Transverse colon (tissue), 4 donors: ENCODE results near the gene SPACA4. TPM values are rescaled to one million over a fixed set of nuclear protein-coding genes. Genes with fewer than 3 reads are reported as not detected.

Experiments
- DNase-seq: peaks from one replicate; pipeline ENCODE4 v3.0.0-alpha.2; 2019
- H3K27ac ChIP-seq, 4 donors: fragments of 200-600 bp; sonication (generic); 2 replicates each; pipeline ENCODE4 v1.5.1; 2016 to 2018; ENCODE audit warnings: inconsistent platforms in 4 of 4
- H3K27me3 ChIP-seq: fragments of 200-600 bp; sonication (generic); 2 replicates; pipeline ENCODE4 v1.5.1; 2017; ENCODE audit warnings: inconsistent platforms
- H3K36me3 ChIP-seq, 4 donors: fragments of 200-600 bp; sonication (generic); 2 replicates each; pipeline ENCODE4 v1.5.1; 2017 to 2019; ENCODE audit warnings: inconsistent platforms in 4 of 4
- H3K4me1 ChIP-seq, 4 donors: fragments of 200-600 bp; sonication (generic); 2 replicates each; pipeline ENCODE4 v1.5.1; 2017 to 2020; ENCODE audit warnings: inconsistent platforms in 4 of 4
- H3K4me3 ChIP-seq, 4 donors: fragments of 200-600 bp; sonication (generic); 1 replicate in 1 of 4; 2 replicates in 3 of 4; pipeline versions ENCODE4 v1.5.1 to v1.6.1; 2017 to 2019; ENCODE audit warnings: inconsistent platforms in 4 of 4
- H3K9me3 ChIP-seq, 2 donors: fragments of 200-600 bp; sonication (generic); 2 replicates each; pipeline ENCODE4 v1.5.1; 2017 to 2019; ENCODE audit warnings: inconsistent platforms in 2 of 2
- CTCF ChIP-seq, 5 experiments: fragments of 200-600 bp in 3 of 5; fragments of 450-650 bp in 2 of 5; sonication (generic) in 3 of 5; IDR thresholded peaks; 1 replicate in 2 of 5; 2 replicates in 3 of 5; pipeline ENCODE4 v1.5.1; 2016 to 2017; ENCODE audit warnings: antibody characterized with exemption in 5 of 5, inconsistent platforms in 3 of 5, mild to moderate bottlenecking in 2 of 5, moderate library complexity in 1 of 5
- EP300 ChIP-seq: sonication (generic); formaldehyde crosslinking; IDR thresholded peaks from one replicate; pipeline ENCODE4 v1.6.1; 2017; ENCODE audit warnings: antibody characterized with exemption, low read depth
- POLR2A ChIP-seq: fragments of 450-650 bp; IDR thresholded peaks from one replicate; pipeline ENCODE4 v1.6.1; 2016; ENCODE audit warnings: antibody characterized with exemption, mild to moderate bottlenecking, moderate library complexity
- POLR2AphosphoS5 ChIP-seq, 3 donors: sonication (generic); formaldehyde crosslinking; IDR thresholded peaks; one replicate each; pipeline ENCODE4 v1.6.1; 2016; ENCODE audit warnings: antibody characterized with exemption in 3 of 3
- WGBS, 2 donors: methylation state at CpG; one replicate each; pipeline ENCODE4 v1.1.5; 2018; ENCODE audit warnings: low coverage in 1 of 2; 5-methylcytosine and 5-hydroxymethylcytosine counted together
- in situ Hi-C, 4 donors: fragments of 200-750 bp; cut with MboI; loops; one replicate each; pipeline versions ENCODE4 v1.15.0 to v1.15.1; 2017; ENCODE audit warnings: low sequenced_read_pairs in 3 of 4, low pct_ligation_motif_present in 1 of 4, low pct_unique_long_range_greater_than_20kb in 1 of 4
- intact Hi-C: fragments of 100-400 bp; cut with DNase I; formaldehyde crosslinking; loops from one replicate; pipeline ENCODE4 v1.15.1; 2023; ENCODE audit warnings: low total_unique reads
- total RNA-seq, 4 donors: library from RNA; depleted of rRNA; stranded (reverse); fragments of >200 nt; gene quantifications; one replicate each; pipeline ENCODE4 v1.1.0, GENCODE V29; 2016

Gene SPACA4
- total RNA-seq, 4 donors from 2014 or later, result not detected

- no peaks in the 10 kb centered on the region for H3K27me3 ChIP-seq
- TF ChIP-seq EP300, result no peak
- no peak for TF ChIP-seq POLR2AphosphoS5 (IDR thresholded peaks at IDR 0.05)
- TF ChIP-seq POLR2A, result no peak
- no peak for TF ChIP-seq CTCF (IDR thresholded peaks at IDR 0.05)
- 80 to 81% methylated on average over 1 to 6 of the region's 6 CpGs for WGBS, 2 donors
- no peaks in the 10 kb centered on the region for H3K36me3 ChIP-seq
- no peak overlapping the region for H3K27ac ChIP-seq
- intact Hi-C loops, result no loop called here
- no peak overlapping the region for H3K4me3 ChIP-seq
- no peak for DNase-seq
- H3K4me1 ChIP-seq, result peaks cover 0 to 25% (median 7%) of the 10 kb centered on the region in 4 donors
- in situ Hi-C loops, result no loop called here
- H3K9me3 ChIP-seq, result no peaks in the 10 kb centered on the region
Observed at GRCh38 chr19:48560095-48560530, 46.4 kb upstream of the SPACA4 start.

- WGBS, 2 donors, result 87 to 95% methylated on average over 4 to 11 of the region's 11 CpGs
- Histone ChIP-seq H3K27ac (no peak overlapping the region), H3K4me3 (no peak overlapping the region), H3K9me3 (no peaks in the 10 kb centered on the region), H3K27me3 (no peaks in the 10 kb centered on the region), H3K36me3 (no peaks in the 10 kb centered on the region), H3K4me1 (peaks cover 0 to 21% (median 7%) of the 10 kb centered on the region in 4 donors)
- intact Hi-C loops, result no loop called here
- in situ Hi-C loops, result no loop called here
- DNase-seq, result no peak
- TF ChIP-seq CTCF (IDR thresholded peaks at IDR 0.05) (no peak), POLR2AphosphoS5 (IDR thresholded peaks at IDR 0.05) (no peak), POLR2A (no peak), EP300 (no peak)
Observed at GRCh38 chr19:48561412-48561811, 45.1 kb upstream of the SPACA4 start.

DNA sequence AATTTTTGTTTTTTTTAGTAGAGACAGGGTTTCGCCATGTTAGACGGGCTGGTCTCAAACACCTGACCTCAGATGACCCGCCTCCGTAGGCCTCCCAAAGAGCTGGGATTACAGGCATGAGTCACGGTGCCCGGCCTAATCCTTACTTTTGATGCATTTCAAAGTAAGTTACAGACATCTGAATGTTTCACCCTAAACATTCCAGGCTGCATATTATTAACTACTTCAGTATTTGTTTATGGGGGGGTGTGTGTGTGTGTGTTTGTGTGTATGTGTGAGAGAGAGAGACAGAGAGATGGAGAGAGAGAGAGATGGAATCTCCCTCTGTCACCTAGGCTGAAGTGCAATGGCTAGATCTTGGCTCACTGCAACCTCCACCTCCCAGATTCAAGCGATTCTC lies 41.5 kb upstream of the SPACA4 start:
- 76 to 89% methylated on average over 6 to 7 of the region's 7 CpGs for WGBS, 2 donors
- Histone ChIP-seq H3K9me3 (no peaks in the 10 kb centered on the region), H3K4me3 (no peak overlapping the region), H3K36me3 (no peaks in the 10 kb centered on the region), H3K27me3 (peaks cover 4% of the 10 kb centered on the region), H3K27ac (no peak overlapping the region), H3K4me1 (peaks cover 5 to 17% (median 9%) of the 10 kb centered on the region in 4 donors)
- TF ChIP-seq CTCF (IDR thresholded peaks at IDR 0.05) (no peak), POLR2AphosphoS5 (IDR thresholded peaks at IDR 0.05) (no peak), EP300 (no peak), POLR2A (no peak)
- intact Hi-C loops, result no loop called here
- DNase-seq, result no peak
- in situ Hi-C loops, result no loop called here

GRCh38 chr19:48568345-48568886 lies 38.1 kb upstream of the SPACA4 start:
- intact Hi-C loops (no loop called here), in situ Hi-C loops (no loop called here)
- Histone ChIP-seq H3K36me3 (no peaks in the 10 kb centered on the region), H3K9me3 (no peaks in the 10 kb centered on the region), H3K27me3 (peaks cover 4% of the 10 kb centered on the region), H3K4me3 (no peak overlapping the region), H3K27ac (peak overlapping the region; percentile 35 to 64 (median 54)), H3K4me1 (peaks cover 5 to 13% (median 9%) of the 10 kb centered on the region in 4 donors)
- TF ChIP-seq POLR2AphosphoS5 (IDR thresholded peaks at IDR 0.05), result peak; percentile 30 to 50 (median 39)
- no peak for TF ChIP-seq CTCF (IDR thresholded peaks at IDR 0.05)
- TF ChIP-seq POLR2A, result no peak
- no peak for TF ChIP-seq EP300
- DNase-seq, result peak; percentile 73
- 5 to 16% methylated on average over 2 to 12 of the region's 19 CpGs for WGBS, 2 donors
